Left kidney (tissue), 2 donors: ENCODE data around the gene MYH13. TPM values are rescaled to one million over a fixed set of nuclear protein-coding genes. Genes with fewer than 3 reads are reported as not detected.
A peak's percentile ranks its signal among the peaks of the same experiment; 100 is the strongest.

Experiments used
- DNase-seq: peaks from one replicate; pipeline ENCODE4 v3.0.0-alpha.2; 2013
- polyA plus RNA-seq: library from polyadenylated mRNA; unstranded; fragments of 120-200 nt; gene quantifications from one replicate; pipeline ENCODE4 v1.2.1, GENCODE V29; 2013; ENCODE audit not compliant: insufficient read length

MYH13 gene
- polyA plus RNA-seq, 1 donor = 0.17 TPM

DNA sequence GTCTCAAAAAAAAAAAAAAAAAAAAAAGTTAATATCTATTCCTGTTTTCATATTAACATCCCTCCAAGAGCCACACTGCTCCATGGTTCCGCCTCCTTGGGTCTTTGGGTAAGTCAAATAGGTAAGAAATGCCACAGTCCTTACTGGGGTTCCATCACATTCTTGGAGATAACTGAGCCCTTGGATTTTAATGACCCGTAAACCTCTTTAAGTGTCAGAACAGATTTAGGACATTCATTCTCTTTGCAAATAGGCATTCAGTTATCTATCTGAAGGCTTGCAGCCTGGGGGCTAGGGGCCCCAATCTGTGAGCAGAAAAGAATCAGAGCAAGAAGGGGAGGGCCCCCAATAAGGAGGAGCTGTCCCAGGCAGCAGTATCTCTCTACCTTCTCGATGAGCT, 28.0 kb downstream of the MYH13 start:
- peak; percentile 15 for DNase-seq

DNA sequence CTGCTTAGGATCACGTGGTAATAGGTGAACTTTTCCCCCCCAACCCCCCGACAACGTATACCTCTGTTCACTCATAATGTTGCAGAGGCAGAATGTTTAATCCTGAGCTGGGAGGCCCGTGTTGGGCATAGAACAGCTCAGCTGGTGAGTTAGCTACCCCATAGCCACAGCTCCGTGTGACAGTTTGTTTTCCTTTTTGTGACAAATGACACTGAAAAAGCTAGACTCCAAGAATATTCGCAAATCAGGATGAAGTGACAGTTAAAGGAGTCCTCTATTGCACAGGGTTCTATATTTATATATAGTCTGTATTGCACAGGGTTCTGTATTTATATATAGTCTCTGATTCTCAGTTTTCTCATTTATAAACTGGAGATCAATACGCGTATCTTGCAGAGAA, 33.8 kb downstream of the MYH13 start:
- DNase-seq = no peak

DNA sequence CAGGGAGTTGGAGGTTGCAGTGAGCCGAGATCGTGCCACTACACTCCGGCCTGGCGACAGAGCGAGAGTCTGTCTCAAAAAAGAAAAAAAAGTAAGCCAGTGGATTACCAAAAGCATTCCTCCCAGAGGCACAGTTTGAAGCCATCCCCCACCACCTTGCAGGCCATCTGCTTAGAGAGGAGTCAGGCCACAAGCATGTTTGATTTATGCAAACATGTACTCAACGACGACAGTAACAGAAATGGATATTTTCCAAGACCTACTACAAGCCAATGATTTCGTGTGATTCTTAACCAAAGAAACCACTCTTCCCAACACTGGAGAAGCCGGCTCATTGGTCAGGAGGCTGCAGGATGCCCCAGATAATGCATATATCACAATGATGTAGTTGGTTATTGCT, 34.8 kb downstream of the MYH13 start:
- no peak for DNase-seq

DNA sequence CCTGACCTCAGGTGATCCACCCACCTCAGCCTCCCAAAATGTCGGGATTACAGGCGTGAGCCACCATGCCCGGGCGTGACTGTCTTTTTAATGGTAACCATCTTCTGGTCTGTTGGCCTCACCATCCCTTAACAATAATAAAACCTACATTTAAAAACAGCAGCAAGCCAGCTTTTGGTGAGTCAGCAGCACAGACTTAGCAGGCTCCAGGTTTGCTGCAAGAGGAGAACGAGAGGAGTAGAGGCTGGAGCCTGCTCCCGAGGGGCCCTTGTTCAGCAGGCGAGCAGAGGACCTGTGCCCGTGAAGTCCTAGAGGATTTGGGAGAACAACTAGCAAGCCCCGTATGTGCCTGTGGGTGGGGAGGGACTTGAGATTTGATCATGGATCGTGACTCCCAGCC, 35.7 kb downstream of the MYH13 start:
- no peak for DNase-seq

DNA sequence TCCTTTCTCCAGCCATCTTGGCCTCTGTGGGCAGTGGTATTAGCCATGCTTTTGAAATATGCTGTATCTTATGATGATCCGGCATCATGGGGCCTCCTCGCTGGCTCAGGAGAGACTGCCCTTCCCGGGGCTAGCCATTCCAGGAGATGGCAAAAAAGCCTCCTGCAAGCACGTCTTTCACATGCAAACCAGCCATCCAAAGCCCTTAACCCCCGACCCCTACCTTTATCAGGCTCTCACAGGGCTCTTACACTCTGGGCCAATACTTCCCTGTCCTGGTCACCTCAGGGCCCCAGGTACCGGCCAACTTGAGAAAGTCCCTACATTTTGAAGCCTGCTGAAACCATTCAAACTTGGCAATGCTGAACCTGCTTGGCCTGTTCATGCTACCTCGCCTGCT, 36.4 kb downstream of the MYH13 start:
- no peak for DNase-seq

DNA sequence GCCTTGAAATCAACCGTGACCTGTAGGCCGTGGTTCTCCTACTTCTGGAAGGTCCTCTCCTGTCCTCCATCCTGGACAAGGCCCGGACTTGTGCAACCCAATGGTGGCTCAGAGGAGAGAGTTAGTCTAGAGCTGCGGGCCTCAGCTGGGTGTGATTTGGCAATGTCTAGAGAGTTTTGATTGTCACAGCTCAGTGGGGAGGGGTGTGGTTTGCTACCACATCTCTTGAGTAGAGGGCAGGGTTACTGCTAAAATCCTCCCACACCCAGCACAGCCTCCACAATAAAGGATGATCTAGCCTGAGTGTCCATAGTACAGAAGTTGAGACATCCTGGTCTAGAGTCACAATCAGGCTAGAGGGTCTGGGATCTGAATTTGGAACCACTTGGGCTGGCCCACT, 40.3 kb downstream of the MYH13 start:
- no peak for DNase-seq

DNA sequence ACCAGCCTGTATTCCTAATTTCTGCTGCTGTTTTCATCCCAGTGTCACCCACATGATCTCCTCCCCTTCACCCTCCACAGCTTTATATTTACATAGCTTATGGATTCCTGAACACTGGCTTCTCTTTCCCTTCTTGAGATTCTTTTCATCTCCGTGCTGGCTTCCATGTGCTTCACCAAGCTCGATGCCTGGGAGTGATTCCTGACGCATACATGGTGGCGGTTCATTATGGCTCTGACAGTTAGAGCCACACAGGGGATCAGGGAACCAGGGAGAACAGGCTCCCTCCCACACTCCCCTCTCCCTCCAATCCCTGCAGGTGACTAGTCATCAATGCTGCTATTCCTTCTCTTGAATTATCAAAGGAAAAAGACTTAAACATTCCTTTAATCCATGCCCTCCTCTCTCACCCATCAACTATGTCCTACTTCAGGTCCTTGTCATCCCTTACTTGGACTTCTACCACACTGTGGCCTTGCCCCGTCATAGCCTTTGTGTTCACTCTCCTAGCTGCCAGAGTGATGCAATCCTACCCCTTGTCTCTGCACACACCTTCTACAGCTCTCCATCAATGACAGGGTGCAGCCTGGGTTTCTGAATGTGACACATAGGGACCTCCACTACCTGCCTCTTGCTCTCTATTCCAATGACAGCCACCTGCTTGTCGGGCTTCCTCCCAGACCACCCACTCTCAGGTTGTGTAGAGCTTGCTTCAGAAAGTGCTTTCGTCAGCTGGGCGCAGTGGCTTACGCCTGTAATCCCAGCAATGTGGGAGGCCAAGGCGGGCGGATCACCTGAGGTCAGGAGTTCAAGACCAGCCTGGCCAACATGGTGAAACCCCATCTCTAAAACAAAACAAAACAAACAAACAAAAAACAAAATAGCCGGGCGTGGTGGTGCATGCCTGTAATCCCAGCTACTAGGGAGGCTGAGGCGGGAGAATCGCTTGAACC, 43.6 kb downstream of the MYH13 start:
- no peak for DNase-seq

DNA sequence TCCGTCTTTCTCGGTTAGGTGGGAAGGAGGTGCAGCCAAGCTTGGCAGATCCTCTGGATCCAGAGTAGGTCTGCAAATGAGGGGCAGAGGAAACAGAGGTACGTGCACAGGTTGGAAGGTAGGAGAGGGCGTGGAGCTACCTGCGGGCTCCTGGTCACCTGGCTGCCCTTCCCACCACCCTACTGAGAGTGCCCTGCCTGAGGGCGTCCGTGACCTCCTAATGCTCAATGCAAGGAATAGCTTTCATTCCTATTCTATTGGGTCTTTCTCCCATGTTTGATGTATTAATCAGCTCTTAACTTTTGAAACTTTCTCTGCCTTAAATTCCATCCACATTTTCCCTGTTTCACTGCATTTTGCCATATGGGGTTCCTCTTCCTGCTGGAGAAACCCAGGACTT, 44.6 kb downstream of the MYH13 start:
- DNase-seq = no peak

DNA sequence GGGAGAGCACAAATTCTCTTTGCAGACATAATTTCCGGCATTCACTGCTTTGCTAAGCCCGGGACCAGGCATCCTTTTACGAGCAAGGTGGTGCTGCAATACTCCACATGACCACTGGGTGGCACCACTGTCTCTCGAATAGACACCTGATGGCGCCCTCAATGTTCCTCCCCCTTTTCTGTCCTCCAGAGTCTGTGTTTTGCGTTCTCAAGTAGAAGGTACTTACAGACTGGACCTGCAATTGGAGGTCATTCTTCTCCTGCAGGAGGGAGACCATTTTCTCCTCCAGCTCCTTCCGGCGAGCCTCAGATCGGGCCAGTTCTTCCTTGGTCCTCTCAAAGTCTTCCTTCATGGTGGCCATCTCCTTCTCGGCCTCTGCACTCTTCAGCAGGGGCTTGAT, 45.2 kb downstream of the MYH13 start:
- peak; percentile 84 for DNase-seq

DNA sequence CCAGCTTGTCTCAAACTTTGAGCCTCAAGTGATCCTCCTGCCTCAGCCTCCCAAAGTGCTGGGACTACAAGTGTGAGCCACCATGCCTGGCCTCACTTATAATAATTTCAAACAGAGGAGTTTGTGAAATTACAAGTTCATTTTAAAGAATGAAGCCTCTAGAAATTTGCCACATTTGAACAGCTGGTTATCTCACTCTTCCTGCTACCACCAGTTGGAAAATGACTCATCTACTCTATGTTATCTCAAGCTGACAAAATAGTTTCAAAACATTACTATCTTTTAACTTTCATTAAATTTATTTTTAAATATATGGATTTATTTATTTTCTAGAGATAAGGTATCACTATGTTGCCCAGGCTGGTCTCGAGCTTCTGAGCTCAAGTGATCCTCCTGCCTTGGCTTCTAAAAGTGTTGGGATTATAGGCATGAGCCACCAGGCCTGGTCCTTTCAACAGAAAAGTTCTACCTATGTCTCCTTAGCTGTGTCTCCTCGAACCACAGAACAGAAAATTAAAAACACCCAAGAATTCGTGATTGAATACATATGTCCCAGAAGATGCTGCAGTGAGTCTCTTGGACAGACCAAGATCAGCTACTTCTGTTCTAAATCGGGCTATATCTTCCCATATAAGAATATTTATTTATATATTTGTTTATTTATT, 47.6 kb downstream of the MYH13 start:
- DNase-seq = no peak

DNA sequence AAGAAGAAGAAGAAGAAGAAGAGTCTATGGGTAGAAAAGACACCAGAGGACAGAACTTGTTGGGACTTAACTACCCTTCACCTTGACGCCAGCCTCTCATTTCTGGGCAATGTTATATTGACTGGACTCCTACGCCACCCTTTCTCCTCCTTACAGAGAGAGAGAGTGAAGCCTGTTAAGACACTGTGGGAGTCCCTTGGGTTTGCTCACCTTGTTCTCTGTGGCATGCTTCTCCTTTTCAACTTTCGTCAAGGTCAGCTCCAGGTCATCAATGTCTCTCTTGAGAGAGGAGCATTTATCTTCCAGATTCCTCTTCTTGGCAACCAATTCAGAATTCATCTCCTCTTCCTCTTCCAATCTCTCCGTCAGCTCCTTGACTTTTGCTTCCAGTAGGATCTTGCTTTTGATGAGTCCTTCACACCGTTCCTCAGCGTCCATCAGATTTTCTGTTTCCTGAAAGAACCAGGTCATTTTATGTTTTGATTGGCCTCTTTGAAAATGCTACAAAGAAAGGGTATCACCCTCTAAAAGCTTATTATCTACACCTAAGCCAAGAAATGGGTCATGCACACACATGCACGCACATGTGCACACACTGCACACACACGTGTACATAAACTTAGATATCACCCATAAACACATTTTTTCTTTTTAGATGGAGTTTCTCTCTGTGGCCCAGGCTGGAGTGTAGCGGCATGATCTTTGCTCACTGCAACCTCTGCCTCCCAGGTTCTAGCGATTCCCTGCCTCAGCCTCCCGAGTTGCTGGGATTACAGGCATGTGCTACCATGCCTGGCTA, 48.8 kb downstream of the MYH13 start:
- DNase-seq = no peak

DNA sequence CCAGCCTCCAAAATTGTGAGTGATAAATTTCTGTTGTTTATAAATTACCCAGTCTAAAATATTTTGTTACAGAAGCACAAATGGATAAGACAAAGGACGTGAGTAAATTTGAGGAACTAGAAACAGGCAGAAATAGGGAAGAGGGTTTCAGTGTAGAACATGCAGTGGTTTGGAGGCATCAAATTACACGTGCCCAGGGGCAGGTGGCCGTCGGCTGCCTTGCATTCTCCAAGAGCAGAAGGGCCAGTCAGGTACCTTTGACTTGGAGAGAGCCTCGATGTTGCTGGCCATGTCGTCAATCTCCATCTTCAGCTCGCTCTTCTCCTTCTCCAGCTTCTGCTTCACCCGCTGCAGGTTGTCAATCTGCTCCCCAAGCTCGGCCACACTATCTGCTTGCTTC, 54.3 kb downstream of the MYH13 start:
- no peak for DNase-seq

DNA sequence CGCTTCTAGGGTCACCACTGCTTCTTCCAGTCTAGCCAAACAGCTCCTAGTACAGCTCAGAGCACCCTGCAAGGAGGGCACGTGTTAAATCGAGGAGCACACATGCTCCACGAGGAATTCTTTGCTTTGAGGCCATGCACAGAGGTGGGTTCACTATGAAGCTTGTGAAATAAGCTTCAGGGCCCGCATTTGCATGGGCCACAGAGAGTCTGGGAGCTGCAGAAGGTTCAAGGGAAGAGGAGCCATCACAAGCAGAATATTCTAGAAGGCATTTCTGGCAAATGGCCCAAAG, 55.3 kb downstream of the MYH13 start:
- no peak for DNase-seq

DNA sequence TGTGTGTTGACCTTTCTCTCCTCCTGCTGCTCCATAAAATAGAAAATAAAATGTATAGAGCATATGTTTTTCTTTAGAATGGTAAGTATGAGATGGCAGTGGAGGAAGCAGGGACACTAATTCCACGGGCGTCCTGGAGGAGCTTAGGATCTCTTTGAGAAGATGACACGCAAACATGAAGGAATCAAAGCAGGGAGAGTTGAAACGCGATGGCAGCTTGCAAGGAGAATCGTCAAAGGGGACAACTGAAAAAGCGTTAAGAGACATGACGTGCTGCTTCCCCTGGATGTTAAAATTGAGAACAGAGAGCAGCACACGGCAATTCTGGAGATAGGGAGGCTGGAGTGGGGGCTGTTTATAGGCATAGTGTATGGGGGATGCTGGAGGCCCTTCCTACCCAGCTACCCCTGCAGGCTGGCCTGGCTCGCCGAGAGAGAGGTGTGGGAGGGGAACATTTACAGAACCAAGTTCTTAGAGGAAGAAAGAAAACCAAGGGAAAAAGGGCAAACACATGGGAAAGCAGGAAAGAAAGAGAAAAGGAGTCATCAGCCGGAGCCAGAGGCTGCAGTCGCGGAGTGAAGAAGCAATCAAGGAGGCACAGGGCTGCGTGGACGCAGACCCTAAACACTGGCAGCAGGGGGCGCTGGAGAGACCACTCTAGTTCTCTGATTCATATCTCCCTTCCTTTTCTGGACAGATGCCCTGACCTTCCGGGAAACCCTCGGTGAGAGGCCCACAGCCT, 55.8 kb downstream of the MYH13 start:
- DNase-seq = peak; percentile 52

DNA sequence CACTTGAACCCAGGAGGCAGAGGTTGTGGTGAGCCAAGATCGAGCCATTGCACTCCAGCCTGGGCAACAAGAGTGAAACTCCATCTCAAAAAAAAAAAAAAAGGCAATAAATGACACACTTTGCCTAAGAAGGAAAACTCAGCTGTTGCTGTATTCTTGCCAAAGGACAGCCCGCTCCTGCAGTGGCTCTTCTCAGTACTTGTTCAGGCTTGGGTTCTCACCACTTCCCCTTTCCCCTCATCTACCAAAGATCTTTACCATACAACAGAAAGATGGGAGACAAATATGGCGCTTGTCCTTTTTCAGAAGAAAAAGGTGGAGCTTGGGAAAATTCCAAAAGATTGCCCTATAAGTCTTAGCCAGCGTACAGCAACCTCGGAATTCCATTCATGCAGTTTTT, 58.5 kb downstream of the MYH13 start:
- DNase-seq = no peak

DNA sequence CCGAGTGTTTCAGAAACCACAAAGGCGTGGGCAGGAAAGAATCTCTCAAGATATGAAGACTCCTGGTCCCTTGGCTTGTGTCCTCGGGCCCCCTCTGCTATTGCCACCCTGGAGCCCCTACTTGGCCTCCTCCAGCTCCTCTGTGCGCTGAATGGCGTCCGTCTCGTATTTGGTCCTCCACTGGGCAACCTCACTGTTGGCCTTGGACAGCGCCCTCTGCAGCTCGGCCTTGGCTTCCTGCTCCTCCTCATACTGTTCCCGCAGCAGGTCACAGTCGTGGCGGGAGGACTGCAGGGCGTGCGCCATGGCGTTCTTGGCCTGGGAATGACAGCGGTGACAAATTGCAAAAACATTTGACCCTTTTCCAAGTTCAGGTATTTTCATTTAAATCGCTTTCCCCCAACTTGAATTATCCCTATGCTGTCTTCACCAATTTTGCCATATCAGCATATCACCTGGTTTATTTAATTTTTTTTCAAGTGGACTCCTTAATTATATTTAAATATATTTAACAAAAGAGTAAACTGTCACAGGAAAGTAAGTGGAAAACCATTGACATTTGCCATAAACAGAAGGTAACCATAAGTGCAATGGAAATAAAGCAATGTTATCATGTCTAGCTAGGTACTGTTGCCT, 59.7 kb downstream of the MYH13 start:
- no peak for DNase-seq

DNA sequence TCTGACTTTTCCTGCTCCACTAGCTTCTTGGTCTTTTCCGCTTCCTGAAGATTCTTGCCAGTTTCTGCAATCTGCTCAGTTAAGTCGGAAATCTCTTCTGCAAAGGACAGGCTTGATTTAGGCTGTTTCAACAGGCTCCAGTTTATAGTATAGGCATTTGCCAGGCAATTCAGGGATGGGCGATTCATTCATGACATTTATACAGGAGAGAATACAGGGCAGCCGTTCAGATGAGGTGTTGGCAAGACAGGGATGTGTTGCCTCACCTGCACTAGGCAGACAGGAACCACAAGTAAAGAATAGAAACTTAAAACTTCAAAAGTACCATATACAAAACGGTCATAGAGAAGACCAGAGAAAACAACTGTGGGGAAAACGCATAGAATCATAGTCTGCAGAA, 61.7 kb downstream of the MYH13 start:
- no peak for DNase-seq

DNA sequence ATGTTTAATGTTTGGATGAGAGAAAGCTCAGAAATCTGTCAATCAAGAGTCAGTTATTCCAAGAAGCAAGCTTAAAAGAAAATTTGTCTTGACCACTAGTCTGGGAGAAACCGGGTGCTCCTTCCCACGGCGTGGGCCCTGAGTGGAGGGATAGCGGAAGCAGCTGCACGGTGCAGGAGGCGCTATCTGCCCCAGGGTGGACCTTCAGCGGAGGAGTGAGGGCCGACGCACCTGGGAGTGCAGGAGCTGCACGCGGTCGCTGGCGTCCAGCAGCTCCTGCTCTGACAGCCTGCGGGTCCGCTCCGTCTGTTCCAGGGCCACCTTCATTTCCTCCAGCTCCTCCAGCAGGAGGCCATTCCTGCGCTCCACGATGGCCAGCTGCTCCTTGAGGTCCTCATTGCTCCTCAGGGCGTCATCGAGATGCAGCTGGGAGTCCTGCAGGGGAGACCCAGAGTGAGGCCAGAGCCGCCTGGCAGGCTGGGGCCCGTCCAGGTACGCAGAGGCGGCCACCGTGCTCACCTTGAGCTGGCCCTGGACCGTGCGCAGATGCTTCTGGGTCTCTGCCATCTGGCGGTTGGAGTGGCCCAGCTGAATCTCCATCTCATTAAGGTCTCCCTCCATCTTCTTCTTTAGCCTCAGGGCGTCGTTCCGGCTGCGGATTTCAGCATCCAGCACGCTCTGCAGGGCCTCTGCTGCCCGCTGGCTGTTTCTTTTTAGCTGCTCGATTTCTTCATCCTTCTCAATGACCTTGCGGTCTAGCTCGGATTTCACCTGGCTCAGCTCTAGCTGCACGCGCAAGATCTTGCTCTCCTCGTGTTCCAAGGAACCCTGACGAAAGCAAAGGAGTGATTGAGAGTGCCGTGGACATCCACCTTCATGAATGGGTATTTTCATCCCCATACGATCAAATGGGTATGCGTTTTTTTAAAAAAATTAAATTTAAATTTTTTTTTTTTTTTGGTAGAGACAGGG, 63.5 kb downstream of the MYH13 start:
- no peak for DNase-seq

DNA sequence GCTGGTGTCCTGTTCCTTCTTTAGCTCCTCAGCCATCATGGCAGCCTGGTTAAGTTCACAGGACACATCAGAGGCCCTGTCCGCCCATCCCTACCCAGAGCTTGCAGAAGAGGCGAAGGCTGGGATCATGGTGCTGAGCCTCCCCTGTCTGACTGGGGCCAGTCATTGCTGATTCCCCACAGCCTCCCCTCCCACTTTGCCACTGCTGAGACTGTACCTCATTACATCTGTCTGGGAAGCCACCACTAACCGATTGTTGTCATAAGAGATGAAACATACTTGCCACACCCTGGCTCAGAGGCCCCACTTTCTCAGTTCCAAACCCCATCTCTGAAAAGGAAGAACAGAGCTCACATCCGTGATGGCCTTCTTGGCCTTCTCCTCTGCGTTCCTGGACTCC, 66.2 kb downstream of the MYH13 start:
- DNase-seq = no peak

DNA sequence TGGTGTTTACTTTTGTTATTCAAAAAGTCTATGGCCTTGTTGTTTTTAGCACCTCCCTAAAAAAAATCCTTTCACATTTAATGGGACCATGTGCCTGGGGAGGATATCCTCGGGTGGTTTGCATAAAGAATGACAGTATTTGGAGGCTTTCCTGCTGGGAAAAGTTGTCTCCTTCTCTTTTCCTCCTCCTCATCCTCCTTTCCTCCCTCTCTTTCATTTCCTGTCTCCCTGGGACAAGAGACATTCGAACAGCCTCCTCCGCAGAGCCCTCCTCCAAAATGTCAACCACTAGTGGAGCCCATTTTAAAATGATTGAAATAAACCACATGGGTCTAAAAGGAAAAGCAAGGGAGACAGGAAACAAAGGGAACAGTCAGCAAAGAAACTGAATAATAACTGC, 67.4 kb downstream of the MYH13 start:
- DNase-seq = peak; percentile 61
